ENCODE measurements around the gene HTR3B.
"Not testable (repeated sequence)": the region's sequence is repeated elsewhere in the genome, so short reads cannot be mapped to it uniquely, and the experiment has no call there.

Gene HTR3B

DNA sequence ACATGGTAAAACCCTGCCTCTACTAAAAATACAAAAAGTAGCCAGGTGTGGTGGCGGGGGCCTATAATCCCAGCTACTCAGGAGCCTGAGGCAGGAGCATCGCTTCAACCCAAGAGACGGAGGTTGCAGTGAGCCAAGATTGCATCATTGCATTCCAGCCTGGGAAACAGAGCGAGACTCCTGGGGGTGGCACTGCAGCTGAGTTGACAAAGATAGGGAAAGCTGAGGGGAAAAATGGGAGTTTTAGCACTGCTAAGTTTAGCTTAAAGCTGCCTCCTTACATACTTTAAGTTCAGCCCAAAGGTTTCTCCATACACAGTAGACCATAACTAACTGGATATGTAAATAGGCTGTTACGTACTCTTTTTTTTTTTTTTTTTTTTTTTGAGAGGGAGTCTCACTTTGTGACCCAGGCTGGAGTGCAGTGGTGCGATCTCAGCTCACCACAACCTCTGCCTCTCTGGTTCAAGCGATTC lies 20.2 kb upstream of the HTR3B start:
- no peak for DNase-seq

DNA sequence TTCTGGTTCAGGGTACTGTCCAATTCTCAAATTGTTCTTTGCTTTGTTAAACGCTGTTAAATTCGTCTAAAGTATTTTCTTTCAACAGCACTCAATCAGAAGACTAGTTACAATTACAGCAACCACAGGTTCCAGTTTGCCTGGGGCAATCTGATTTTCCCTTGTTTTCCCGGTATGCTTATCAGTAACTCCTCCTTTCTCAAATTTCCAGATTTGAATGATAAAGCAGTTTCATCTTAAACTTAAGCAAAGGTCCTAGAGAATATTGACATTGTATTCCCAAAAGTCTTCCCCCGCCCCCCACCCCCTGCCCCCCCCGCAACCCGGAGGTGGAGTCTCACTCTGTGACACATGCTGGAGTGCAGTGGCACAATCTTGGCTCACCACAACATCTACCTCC lies 18.7 kb upstream of the HTR3B start:
- DNase-seq: peak; percentile 52

- no peak for DNase-seq
These were observed 15.7 kb upstream of the HTR3B start for GRCh38 chr11:113888848-113889247.

GRCh38 chr11:113894421-113894996 lies 10.1 kb upstream of the HTR3B start:
- peak; percentile 55 for DNase-seq

GRCh38 chr11:113895367-113896155 lies 9.0 kb upstream of the HTR3B start:
- peak; percentile 79 for DNase-seq

GRCh38 chr11:113896156-113896879 lies 8.3 kb upstream of the HTR3B start:
- DNase-seq: peak; percentile 90

GRCh38 chr11:113901141-113901540 lies 3.5 kb upstream of the HTR3B start:
- DNase-seq: no peak

- DNase-seq: peak; percentile 95
These were observed 1.4 kb downstream of the HTR3B start for GRCh38 chr11:113906038-113906437.

DNA sequence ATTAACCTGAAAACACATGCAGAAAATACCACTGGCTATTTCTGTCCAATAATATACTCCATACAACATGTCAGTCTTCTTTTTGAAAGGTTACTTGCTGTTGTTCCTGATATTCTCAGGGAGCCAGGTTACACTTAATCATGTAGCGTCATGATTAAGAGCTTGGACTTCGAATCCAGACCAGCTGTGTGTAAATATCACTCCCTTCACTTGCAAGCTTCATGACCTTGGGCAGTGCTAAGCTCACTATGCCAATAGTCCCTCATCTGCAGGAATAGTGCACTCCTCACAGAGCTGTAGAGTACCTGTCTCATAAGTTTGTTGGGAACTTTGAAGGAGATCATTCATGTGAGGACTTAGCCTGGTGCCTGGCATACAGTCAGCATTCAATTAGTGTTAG lies 1.9 kb downstream of the HTR3B start:
- DNase-seq: peak; percentile 79

GRCh38 chr11:113907152-113907551 lies 2.6 kb downstream of the HTR3B start:
- peak; percentile 84 for DNase-seq

- peak; percentile 70 for DNase-seq
These were observed 3.1 kb downstream of the HTR3B start for GRCh38 chr11:113907681-113908080.

DNA sequence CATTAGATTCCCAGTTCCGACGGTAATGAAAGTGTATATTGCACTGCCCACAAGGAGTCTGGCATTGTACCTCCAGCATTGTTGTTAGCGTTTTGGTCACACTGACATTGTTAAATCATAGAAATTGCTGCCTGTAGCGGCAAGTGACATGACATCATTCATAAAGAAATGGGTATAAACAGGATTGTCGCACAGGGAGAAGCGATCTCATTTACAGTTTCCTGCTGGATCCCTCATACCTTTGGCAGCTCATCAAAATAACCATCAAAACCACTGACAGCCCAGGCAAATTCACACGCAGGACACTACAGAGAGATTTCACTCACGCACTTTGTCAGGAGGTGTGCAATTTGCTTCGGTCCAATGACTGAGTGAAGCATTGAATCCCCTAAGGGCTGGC lies 3.5 kb downstream of the HTR3B start:
- peak; percentile 64 for DNase-seq

DNA sequence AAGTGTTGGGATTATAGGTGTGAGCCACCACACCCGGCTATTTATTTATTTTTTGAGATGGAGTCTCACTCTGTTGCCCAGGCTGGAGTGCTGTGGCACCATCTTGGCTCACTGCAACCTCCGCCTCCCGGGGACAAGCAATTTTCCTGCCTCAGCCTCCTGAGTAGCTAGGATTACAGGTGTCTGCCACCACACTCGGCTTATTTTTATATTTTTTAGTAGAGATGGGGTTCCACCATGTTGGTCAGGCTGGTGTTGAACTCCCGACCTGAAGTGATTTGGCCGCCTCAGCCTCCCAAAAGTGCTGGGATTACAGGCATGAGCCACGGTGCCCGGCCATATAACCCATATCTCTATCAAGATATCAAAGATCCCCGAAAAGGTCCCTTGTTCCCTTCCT lies 6.9 kb downstream of the HTR3B start:
- not testable (repeated sequence) for DNase-seq

DNA sequence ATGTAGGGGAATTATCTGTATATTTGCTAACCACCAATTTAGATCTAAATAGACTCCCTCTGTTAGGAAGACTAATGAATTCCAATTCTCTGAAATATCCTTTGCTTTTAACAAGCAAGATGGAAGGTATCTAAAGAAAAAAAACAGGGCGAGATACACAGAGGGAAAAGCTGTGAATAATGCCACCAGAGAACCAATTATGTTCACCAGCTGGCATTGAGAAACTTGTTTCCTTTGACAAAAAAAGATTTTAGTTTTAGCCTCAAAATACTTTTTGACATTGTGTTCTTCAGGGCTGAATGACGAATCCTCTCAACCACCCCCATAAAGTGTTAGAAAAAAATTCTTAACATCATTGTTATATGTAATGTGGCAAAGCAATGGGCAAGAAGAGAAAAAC lies 19.0 kb downstream of the HTR3B start:
- no peak for DNase-seq

GRCh38 chr11:113926273-113927197 lies 21.9 kb downstream of the HTR3B start:
- no peak for DNase-seq

GRCh38 chr11:113928311-113928710 lies 23.7 kb downstream of the HTR3B start:
- DNase-seq: no peak

- DNase-seq: no peak
These were observed 28.2 kb downstream of the HTR3B start for GRCh38 chr11:113932788-113933187.

GRCh38 chr11:113934193-113934592 lies 29.6 kb downstream of the HTR3B start:
- not testable (repeated sequence) for DNase-seq

DNA sequence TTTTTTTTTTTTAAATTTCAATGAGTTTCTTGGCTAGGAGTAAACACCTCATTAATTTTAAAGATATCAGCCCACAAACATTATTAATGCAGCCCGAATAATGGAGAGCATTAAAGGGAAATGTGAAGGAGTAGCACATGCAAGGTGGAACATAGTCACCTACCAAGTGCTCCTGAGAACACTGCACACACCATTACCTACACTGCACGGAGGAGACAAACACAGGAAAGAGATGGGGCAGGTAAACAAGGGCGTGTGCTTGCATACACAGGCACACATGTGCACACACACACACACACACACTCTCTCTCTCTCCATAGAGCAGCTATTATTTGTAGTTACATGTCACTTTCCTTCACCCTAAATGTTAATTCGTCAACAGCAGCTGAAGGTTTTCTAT lies 30.2 kb downstream of the HTR3B start:
- DNase-seq: peak; percentile 59

DNA sequence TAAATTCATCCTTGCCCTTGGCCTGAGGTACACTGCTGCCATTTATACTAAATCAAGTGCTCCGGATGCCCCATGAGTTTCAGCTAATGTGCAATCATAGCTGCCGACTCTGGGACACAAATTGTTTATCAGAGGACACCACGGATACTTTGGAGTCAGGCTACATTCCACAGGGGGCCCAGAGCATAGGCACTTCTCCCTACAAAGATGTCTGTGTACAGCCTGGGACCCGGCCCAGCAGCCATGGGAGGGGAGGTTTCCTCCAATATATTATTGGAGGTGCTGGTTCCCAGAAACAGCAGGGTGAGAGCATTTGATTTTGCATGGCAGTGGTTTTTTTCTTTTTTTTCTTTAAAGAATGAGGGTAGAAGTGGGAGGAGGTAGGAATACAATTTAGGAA lies 31.3 kb downstream of the HTR3B start:
- DNase-seq: no peak

DNA sequence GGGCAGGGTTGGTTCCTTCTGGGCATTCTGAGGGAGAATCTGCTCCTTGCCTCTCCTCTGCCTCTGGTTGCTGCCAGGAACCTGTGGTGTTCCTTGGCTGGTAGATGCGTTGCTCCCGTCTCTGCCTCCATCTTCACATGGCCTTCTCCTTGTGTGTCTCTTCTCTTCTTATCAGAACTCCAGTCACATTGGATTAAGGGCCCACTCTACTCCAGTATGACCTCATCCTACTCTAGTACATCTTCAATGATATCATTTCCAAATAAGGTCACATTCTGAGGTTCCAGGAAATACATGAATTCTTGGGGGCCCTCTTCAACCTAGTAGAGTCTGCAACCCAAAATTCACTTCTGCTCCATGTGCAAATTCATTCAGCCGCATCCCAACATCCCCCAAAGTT lies 33.3 kb downstream of the HTR3B start:
- no peak for DNase-seq

- DNase-seq: no peak
These were observed 37.7 kb downstream of the HTR3B start for GRCh38 chr11:113942256-113942655.

DNA sequence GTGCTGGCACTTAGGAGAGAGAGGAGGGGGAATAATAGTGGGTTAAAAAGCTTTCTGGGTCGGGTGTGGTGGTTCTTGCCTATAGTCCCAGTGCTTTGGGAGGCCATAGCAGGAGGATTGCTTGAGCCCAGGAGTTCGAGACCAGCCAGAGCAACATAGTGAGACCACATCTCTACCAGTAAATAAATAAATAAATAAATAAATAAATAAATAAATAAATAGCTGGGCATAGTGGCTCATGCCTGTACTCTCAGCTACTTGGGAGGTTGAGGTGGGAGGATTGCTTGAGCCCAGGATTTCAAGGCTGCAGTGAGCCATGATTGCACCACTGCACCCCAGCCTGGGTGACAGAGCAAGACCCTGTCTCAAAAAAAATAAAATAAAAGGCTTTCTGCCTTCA lies 41.6 kb downstream of the HTR3B start:
- DNase-seq: not testable (repeated sequence)
